BE2C (cell line): ENCODE results near the gene PLSCR1.
"Not testable (repeated sequence)": the region's sequence is repeated elsewhere in the genome, so short reads cannot be mapped to it uniquely, and the experiment has no call there.

Experiments
- DNase-seq: peaks from one replicate; pipeline ENCODE4 v3.0.0-alpha.2; 2020
- H3K27me3 ChIP-seq: fragments of 250-450 bp; sonication (Bioruptor Pico); 2 replicates; pipeline ENCODE4 v1.5.1; 2020; ENCODE audit warnings: mild to moderate bottlenecking
- H3K36me3 ChIP-seq: fragments of 250-450 bp; sonication (Bioruptor Pico); 2 replicates; pipeline ENCODE4 v1.5.1; 2020; ENCODE audit warnings: mild to moderate bottlenecking
- H3K4me1 ChIP-seq: fragments of 250-450 bp; sonication (Bioruptor Pico); 2 replicates; pipeline ENCODE4 v1.5.1; 2020
- H3K4me3 ChIP-seq: 2 replicates; pipeline ENCODE4 v1.5.1; 2011; ENCODE audit warnings: low read depth, low read length
- H3K9me3 ChIP-seq: fragments of 250-450 bp; sonication (Bioruptor Pico); 2 replicates; pipeline ENCODE4 v1.5.1; 2020
- TF ChIP-seq, protein P1 (sequence below): IDR thresholded peaks from 2 replicates; pipeline ENCODE4 v1.5.1; 2012; ENCODE audit warnings: mild to moderate bottlenecking, low read depth, low read length

Gene PLSCR1

DNA sequence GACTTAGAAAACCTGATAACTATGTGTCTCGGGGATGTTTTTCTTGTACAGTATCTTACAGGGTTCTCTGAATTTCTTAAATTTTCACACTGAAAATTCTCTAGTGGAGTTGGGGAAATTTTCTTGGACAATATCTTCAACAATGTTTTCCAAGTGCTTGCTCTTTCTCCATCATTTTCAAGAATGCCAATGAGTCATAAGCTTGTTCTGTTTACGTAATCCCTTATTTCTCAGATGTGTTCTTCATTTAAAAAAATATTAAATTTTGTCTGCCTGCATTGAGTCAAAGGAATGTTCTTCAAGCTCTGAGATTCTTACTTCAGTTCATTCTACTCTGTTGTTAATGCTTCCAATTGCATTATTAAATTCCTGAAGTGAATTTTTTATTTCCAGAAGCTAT is 53.1 kb downstream of the PLSCR1 start:
- H3K9me3 ChIP-seq, result no peaks in the 10 kb centered on the region
- H3K4me1 ChIP-seq, result no peaks in the 10 kb centered on the region
- no peaks in the 10 kb centered on the region for H3K36me3 ChIP-seq
- H3K4me3 ChIP-seq, result no peak overlapping the region
- H3K27me3 ChIP-seq, result no peaks in the 10 kb centered on the region
- TF ChIP-seq, protein P1, sequence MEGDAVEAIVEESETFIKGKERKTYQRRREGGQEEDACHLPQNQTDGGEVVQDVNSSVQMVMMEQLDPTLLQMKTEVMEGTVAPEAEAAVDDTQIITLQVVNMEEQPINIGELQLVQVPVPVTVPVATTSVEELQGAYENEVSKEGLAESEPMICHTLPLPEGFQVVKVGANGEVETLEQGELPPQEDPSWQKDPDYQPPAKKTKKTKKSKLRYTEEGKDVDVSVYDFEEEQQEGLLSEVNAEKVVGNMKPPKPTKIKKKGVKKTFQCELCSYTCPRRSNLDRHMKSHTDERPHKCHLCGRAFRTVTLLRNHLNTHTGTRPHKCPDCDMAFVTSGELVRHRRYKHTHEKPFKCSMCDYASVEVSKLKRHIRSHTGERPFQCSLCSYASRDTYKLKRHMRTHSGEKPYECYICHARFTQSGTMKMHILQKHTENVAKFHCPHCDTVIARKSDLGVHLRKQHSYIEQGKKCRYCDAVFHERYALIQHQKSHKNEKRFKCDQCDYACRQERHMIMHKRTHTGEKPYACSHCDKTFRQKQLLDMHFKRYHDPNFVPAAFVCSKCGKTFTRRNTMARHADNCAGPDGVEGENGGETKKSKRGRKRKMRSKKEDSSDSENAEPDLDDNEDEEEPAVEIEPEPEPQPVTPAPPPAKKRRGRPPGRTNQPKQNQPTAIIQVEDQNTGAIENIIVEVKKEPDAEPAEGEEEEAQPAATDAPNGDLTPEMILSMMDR, result no peak
- no peak for DNase-seq

DNA sequence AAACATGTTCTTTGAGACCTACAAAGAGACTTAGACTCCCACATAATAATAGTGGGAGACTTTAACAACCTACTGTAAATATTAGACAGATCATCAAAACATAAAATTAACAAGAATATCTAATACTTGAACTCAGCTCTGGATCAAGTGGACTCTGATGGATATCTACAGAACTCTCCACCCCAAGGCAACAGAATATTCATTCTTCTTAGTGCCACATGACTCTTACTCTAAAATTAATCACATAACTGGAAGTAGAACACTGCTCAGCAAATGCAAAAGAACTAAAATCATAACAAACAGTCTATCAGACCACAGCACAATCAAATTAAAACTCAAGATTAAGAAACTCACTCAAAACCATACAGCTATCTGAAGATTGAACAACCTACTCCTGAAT is 59.1 kb downstream of the PLSCR1 start:
- Histone ChIP-seq H3K4me3 (no peak overlapping the region), H3K27me3 (no peaks in the 10 kb centered on the region), H3K36me3 (no peaks in the 10 kb centered on the region), H3K4me1 (no peaks in the 10 kb centered on the region), H3K9me3 (no peaks in the 10 kb centered on the region)
- DNase-seq, result no peak
- TF ChIP-seq, protein P1, result no peak

DNA sequence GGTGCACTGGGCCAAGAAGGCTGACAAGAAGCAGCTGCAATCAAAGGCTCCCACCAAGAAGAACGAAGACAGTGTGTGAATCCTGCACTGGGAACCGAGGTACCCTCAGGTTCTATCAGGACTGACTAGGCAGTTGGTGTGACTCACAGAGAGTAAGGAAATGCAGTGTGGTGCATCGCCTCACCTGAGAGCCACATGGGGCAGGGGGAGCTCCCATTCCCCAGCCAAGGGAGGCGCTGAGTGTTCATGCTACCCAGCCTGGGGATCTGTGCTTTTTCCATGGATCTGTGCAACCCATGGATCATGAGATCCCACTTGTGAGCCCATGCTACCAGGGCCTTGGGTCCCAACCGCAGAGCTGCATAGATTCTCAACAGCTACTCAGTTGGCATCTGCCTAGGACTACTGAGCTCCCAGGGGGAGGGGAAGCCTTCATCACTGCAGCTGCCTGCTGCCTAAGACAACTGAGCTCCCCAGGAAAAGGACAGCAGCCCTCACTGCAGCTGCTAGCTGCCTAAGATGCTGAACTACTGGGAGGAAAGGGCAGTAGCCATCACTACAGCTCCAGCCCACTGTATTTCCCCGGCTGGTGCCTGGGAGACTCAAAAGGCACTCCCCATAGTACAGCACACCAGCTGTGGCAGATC is 68.2 kb downstream of the PLSCR1 start:
- TF ChIP-seq, protein P1, result no peak
- DNase-seq, result no peak
- no peaks in the 10 kb centered on the region for H3K27me3 ChIP-seq
- no peaks in the 10 kb centered on the region for H3K36me3 ChIP-seq
- H3K9me3 ChIP-seq, result no peaks in the 10 kb centered on the region
- H3K4me3 ChIP-seq, result no peak overlapping the region
- no peaks in the 10 kb centered on the region for H3K4me1 ChIP-seq

DNA sequence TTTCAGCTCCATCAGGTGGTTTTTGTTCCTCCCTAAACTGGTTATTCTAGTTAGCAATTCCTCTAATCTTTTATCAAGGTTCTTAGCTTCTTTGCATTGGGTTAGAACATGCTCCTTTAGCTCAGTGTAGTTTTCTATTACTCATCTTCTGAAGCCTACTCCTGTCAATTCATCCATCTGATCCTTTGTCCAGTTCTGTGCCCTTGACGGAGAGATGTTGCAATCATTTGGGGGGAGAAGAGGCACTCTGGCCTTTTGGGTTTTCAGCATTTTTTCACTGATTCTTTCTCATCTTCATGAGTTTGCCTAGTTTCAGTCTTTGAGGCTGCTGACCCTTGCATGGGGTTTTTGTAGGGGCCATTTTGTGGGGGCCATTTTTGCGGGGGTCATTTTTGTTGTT is 69.4 kb downstream of the PLSCR1 start:
- H3K4me1 ChIP-seq, H3K36me3 ChIP-seq, DNase-seq, H3K4me3 ChIP-seq, H3K27me3 ChIP-seq, H3K9me3 ChIP-seq: not testable (repeated sequence)

DNA sequence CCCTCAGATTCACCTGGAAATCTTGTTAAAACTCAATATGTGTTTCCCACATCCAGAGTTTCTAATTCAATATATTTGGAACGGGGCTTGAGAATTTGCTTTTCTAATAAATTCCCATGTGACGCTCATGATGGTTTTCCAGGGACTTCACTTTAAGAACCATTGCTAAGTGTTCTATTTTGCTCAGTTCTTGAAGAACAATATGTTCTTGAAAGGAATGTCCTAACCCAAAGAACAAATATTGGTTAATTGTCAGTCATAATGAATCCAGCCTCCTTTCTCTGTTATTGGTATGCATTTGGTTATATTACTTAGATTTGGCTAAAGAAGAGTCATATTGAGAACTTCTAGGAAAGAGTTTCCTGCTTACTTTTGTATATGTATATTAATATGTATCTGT is 70.7 kb downstream of the PLSCR1 start:
- Histone ChIP-seq H3K9me3 (no peaks in the 10 kb centered on the region), H3K27me3 (no peaks in the 10 kb centered on the region; the same call in 1 of the 2 replicates), H3K36me3 (no peaks in the 10 kb centered on the region), H3K4me3 (no peak overlapping the region), H3K4me1 (no peaks in the 10 kb centered on the region)
- TF ChIP-seq, protein P1, result no peak
- DNase-seq, result no peak

DNA sequence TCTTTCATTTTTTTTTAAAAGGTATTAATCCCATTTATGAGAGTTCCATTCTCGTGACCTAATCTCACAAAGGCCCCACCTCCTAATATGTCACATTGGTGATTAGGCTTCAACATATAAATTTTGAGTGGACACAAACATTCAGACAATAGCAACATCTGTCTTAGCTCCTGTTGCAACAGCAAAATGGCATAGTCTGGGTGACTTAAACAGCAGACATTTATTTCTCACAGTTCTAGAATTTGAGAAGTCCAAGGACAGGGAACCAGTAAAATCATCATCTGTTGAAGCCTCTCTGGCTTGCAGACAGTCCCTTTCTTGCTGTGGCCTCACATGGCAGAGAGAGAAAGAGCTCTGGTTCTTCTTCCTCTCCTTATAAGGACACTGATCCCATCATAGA is 71.8 kb downstream of the PLSCR1 start:
- no peak overlapping the region for H3K4me3 ChIP-seq
- no peak for DNase-seq
- H3K9me3 ChIP-seq, result no peaks in the 10 kb centered on the region
- H3K36me3 ChIP-seq, result no peaks in the 10 kb centered on the region
- no peaks in the 10 kb centered on the region; the same call in 1 of the 2 replicates for H3K27me3 ChIP-seq
- TF ChIP-seq, protein P1, result no peak
- H3K4me1 ChIP-seq, result no peaks in the 10 kb centered on the region
